Amniotic epithelial cell (primary cell): ENCODE measurements around the gene MOB3A.
"Not testable (repeated sequence)": the region's sequence is repeated elsewhere in the genome, so short reads cannot be mapped to it uniquely, and the experiment has no call there.

Source experiments
- DNase-seq: peaks from one replicate; pipeline ENCODE4 v3.0.0-alpha.2; 2010; ENCODE audit warnings: low read depth

MOB3A gene

GRCh38 chr19:2096034-2096479 lies at the start of gene MOB3A:
TSS of gene MOB3A (minus strand) at chr19:2096326. CDS start at chr19:2078560, 17,766 bp downstream.
- DNase-seq, result peak; percentile 88

- DNase-seq, result peak; percentile 14
Measured at GRCh38 chr19:2145831-2146241, 49.7 kb upstream of the MOB3A start.

GRCh38 chr19:2144190-2144589 lies 48.1 kb upstream of the MOB3A start:
- DNase-seq, result no peak

GRCh38 chr19:2142173-2142829 lies 46.2 kb upstream of the MOB3A start:
- no peak for DNase-seq

GRCh38 chr19:2140138-2140569 lies 44.0 kb upstream of the MOB3A start:
- DNase-seq, result no peak

- DNase-seq, result no peak
Measured at GRCh38 chr19:2139385-2140137, 43.4 kb upstream of the MOB3A start.

DNA sequence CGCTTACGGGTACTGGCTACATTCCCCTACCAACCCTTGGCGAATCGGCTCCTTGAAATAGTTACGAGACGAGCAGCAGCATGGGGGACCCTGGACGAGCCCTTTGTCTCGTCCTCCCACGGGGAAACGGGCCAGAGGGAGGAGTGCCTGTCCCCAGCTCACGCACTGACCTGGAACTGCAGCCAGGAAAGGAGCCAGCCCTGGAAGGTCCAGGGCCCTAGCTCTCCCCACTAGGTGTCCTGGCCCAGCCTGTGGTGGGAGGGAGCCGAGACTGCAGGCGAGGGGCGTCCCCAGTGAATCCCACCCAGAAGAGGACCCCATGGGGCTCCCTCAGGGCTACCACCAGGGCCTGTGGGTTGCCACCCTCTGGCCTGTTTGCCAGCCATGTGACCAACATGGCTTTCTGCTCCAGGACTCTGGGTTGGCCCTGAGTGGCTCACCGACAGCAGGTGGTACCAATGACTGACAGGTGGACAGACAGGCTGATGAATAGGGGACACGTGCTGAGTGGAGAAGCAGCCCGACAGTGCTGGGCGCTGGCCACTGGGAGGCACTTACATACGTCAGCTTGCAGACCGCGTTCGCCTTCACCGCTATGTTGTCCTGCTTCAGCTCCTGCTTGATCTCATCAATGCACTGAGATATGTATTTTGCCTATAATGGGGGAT lies 42.1 kb upstream of the MOB3A start:
- DNase-seq, result no peak

GRCh38 chr19:2136796-2137195 lies 40.7 kb upstream of the MOB3A start:
- no peak for DNase-seq

DNA sequence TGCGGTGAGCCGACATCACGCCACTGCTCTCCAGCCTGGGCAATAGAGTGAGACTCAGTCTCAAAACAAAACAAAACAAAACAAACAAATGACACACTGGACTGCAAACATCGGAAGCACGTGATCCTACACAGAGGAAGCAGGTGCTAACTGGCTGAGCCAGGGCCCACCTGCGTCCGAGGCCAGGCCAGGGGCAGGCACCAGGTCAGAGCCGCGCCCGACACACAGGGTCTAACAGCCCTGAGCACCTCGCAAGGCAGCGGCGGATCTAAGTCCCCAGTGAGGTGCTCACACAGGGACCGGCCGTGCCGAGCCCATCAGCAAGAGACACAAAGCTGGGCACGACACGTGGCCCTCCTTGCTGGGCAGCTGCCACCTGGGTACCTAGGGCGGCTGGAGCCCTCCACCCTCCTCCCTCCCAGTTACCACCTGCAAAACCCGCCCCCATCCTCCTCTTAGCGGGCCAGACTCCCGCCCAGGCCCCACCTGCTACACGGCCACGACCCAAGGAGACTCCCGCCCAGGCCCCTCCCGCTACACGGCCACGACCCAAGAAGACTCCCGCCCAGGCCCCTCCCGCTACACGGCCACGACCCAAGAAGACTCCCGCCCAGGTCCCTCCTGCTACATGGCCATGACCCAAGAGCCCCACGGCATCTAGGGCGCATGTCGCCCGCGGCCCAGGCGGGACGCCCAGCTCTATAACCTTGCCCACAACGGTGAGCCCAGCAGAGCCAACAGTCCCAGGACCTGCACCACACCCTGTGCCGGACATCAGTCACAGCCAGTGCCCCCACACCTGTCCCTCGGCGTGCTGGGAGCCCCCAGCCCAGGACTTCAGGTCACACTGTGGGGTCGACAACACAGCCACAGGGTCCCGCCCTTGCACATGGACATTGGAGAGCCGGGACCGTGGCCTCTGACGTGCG lies 39.6 kb upstream of the MOB3A start:
- no peak for DNase-seq

- DNase-seq, result no peak
Measured at GRCh38 chr19:2132731-2133490, 36.8 kb upstream of the MOB3A start.

- DNase-seq, result no peak
Measured at GRCh38 chr19:2132191-2132590, 36.1 kb upstream of the MOB3A start.

DNA sequence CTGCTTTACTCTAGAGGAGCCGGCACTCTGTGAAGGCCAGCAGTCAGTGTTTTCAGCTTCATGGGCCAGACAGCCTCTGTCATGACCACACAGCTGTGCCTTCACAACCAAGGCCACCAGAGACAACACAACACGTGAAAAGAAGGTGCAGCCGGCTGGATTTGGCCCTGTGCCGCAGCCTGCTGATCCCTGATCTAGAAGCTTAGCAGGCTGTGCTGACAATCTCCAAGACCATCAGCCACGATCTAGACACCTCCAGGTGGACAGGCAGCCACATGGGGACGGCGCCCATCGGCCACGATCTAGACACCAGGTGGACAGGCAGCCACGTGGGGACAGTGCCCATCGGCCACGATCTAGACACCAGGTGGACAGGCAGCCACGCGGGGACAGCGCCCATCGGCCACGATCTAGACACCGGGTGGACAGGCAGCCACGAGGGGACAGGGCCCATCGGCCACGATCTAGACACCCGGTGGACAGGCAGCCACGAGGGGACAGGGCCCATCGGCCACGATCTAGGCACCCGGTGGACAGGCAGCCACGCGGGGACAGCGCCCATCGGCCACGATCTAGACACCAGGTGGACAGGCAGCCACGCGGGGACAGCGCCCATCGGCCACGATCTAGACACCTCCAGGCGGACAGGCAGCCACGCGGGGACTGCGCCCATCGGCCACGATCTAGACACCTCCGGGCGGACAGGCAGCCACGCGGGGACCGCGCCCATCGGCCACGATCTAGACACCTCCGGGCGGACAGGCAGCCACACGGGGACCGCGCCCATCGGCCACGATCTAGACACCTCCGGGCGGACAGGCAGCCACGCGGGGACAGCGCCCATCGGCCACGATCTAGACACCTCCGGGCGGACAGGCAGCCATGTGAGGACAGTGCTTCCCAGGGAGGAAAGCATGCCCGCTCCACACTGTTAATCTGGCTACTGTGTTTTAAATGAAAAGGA lies 35.2 kb upstream of the MOB3A start:
- not testable (repeated sequence) for DNase-seq

DNA sequence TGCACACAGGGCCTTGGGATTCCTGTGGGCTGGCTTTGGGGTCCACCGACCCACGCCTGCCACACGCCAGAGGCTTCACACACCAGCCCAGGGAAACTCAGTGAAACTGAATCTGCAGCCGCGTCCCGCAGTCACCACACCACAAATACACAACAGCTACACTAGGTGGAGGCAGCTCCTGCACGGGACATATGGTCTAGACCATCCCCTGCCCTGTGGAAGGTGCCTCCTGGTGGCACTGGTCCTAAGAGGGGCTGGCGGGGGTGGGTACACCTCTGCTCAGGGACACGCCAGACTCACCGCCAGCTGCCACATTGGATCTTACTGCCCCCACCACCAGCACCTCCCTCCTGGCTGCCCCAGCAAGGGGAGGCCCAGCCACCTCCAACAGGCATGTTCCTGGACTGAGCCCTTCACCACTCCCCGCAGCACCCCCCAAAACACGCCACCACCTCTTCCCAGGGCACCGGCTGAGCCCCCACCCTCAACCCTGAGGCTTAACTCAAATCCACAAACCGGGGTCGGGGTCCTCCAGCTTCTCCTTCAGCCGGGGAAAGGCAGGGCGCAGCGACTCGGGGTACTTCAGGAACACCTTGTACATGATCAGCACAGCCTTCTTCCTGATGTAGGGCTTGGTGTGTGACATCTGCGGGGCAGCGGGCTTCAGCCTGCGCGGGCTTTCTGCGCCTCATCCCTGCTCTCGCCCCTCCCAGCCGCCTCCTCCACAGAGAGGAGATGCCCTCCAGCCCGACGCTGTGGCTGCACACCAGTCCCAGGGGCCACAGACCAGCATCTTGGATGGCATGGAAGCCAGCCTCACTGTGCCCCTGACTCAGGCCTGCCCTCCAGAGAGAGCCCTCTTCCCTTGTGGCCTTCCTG lies 34.0 kb upstream of the MOB3A start:
- DNase-seq, result no peak

DNA sequence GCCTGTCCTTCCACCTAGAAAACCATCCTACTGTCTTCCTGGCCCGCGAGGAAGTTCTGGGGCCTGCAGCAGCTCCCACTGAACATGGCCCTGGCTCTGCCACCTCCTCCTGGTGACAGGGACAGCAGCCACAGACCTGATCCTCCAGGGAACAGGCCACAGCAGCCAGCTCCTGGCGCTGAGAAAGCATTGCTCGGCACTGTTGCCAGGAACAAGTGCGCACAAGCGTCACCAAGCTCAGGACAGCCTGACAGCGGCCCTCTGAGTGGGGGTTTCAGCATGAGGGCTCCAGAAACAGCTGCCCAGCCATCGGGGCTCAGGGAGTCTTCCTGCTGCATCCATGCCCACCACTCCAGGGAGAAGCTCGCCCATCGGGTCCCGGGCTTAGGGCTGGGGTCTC lies 33.4 kb upstream of the MOB3A start:
- DNase-seq, result no peak

- DNase-seq, result no peak
Measured at GRCh38 chr19:2129022-2129421, 32.9 kb upstream of the MOB3A start.

GRCh38 chr19:2128252-2128651 lies 32.1 kb upstream of the MOB3A start:
- DNase-seq, result not testable (repeated sequence)

GRCh38 chr19:2127758-2128157 lies 31.6 kb upstream of the MOB3A start:
- no peak for DNase-seq

DNA sequence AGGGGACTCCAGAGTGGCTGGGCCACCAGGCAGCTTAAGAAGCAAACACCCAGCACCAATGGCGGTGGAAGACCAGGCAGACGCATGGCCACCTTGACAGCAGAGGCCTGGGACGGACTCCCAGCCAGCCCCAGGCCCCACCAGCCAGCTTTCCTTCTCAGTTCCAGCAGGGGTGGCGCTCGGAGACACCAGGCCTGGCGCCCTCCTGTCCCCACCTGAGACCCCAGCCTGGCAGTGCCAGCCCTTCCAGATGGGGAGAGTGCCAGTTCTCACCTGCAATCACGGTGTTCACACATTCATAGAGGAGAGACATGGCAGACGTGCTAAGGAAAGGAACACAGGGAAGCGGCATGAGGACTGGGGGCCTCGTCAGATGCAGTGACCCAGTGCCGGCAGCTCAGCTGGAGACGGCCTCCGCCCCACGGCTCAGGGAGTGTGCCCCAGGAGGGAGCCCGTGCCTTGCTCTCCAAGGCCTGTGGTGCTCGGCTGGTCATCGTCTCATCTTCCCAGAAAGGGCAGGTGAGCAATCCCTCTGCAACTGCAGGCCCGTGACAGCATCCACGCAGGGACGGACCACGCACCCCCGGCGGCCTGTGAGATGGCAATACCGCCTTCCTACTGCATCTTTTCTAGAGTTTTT lies 30.9 kb upstream of the MOB3A start:
- DNase-seq, result no peak
